HL-60 (cell line): Measurements from ENCODE around the gene ATP10D.

Experiments
- DNase-seq, 2 experiments: peaks; one replicate each; pipeline ENCODE4 v3.0.0-alpha.2; 2010 to 2020; ENCODE audit warnings: low read depth in 1 of 2, low spot score in 1 of 2
- H3K27ac ChIP-seq: fragments of 250-450 bp; sonication (Bioruptor Pico); replicated peaks from 2 replicates; pipeline ENCODE4 v1.5.1; 2020; ENCODE audit warnings: mild to moderate bottlenecking, moderate library complexity
- H3K27me3 ChIP-seq: fragments of 250-450 bp; sonication (Bioruptor Pico); 2 replicates; pipeline ENCODE4 v1.5.1; 2021; ENCODE audit warnings: mild to moderate bottlenecking, moderate library complexity; ENCODE audit not compliant: insufficient read depth, poor library complexity, severe bottlenecking
- H3K4me3 ChIP-seq: replicated peaks from 2 replicates; pipeline ENCODE4 v1.5.1; 2011; ENCODE audit warnings: mild to moderate bottlenecking, control low read depth, low read length; ENCODE audit not compliant: insufficient read depth
- CTCF ChIP-seq: IDR thresholded peaks from one replicate; pipeline ENCODE4 v1.5.1; 2011; ENCODE audit warnings: low read length, control low read depth, inconsistent platforms; ENCODE audit not compliant: insufficient read depth
- GABPA ChIP-seq: IDR thresholded peaks from 2 replicates; pipeline ENCODE4 v1.6.1; 2012; ENCODE audit warnings: low read depth
- POLR2AphosphoS5 ChIP-seq: IDR thresholded peaks from 2 replicates; pipeline ENCODE4 v1.6.1; 2012; ENCODE audit warnings: low read depth
- REST ChIP-seq: IDR thresholded peaks from 2 replicates; pipeline ENCODE4 v1.6.1; 2012; ENCODE audit warnings: low read depth; ENCODE audit not compliant: insufficient replicate concordance
- SPI1 ChIP-seq: IDR thresholded peaks from 2 replicates; pipeline ENCODE4 v1.6.1; 2012; ENCODE audit warnings: low read depth, mild to moderate bottlenecking, borderline replicate concordance

The ATP10D gene

GRCh38 chr4:47534772-47535171 lies 49.7 kb downstream of the ATP10D start:
- H3K27ac ChIP-seq = no peak overlapping the region
- no peaks in the 10 kb centered on the region for H3K27me3 ChIP-seq
- no peak for DNase-seq
- no peak overlapping the region for H3K4me3 ChIP-seq
- no peak for TF ChIP-seq SPI1
- no peak for TF ChIP-seq CTCF

GRCh38 chr4:47535567-47536147 lies 50.6 kb downstream of the ATP10D start:
- no peak for DNase-seq
- TF ChIP-seq POLR2AphosphoS5 (no peak), CTCF (no peak), REST (no peak), SPI1 (no peak), GABPA (no peak)
- no peak overlapping the region for H3K4me3 ChIP-seq

GRCh38 chr4:47536966-47537365 lies 51.9 kb downstream of the ATP10D start:
- Histone ChIP-seq H3K4me3 (no peak overlapping the region), H3K27me3 (no peaks in the 10 kb centered on the region), H3K27ac (no peak overlapping the region)
- DNase-seq = no peak
- TF ChIP-seq POLR2AphosphoS5 (no peak), SPI1 (no peak), GABPA (no peak), REST (no peak), CTCF (no peak)

More at GRCh38 chr4:47535567-47536147, 50.6 kb downstream of the ATP10D start:
- no peak overlapping the region for H3K27ac ChIP-seq
- no peaks in the 10 kb centered on the region for H3K27me3 ChIP-seq

- no peak for DNase-seq
- TF ChIP-seq SPI1 (no peak), REST (no peak), GABPA (no peak), CTCF (no peak)
- no peaks in the 10 kb centered on the region for H3K27me3 ChIP-seq
- no peak overlapping the region for H3K27ac ChIP-seq
- H3K4me3 ChIP-seq = no peak overlapping the region
Observed at GRCh38 chr4:47538111-47538824, 53.2 kb downstream of the ATP10D start.
